Activated CD8-positive, alpha-beta T cell treated with anti-CD3 and anti-CD28 coated beads for 36 hours (primary cell): ENCODE data around the gene PCSK2. TPM values are rescaled to one million over a fixed set of nuclear protein-coding genes. Genes with fewer than 3 reads are reported as not detected.

ENCODE experiments used
- ATAC-seq: fragments of 200-7000 bp; cut with Tn5 transposase; one replicate; pipeline ENCODE4 v1.10.0; 2021; ENCODE audit warnings: mild to moderate bottlenecking, moderate library complexity
- CTCF ChIA-PET: fragments of 350-600 bp; sonication (Branson Sonifier 250); formaldehyde crosslinking; loops from one replicate; lab custom pipeline; 2021; ENCODE audit warnings: antibody characterized with exemption; lab: Charles Lee
- POLR2A ChIA-PET: fragments of 350-600 bp; sonication (Branson Sonifier 250); formaldehyde crosslinking; loops from one replicate; lab custom pipeline; 2021; ENCODE audit warnings: antibody characterized with exemption; lab: Charles Lee
- DNase-seq: peaks from one replicate; pipeline ENCODE4 v3.0.0-alpha.2; 2020
- H3K27ac Mint-ChIP-seq: one replicate; pipeline ENCODE4 v1.8.0; 2021; ENCODE audit warnings: mild to moderate bottlenecking, mixed read lengths
- H3K27me3 Mint-ChIP-seq: one replicate; pipeline ENCODE4 v1.8.0; 2021; ENCODE audit warnings: mixed read lengths
- H3K36me3 Mint-ChIP-seq: one replicate; pipeline ENCODE4 v1.8.0; 2021; ENCODE audit warnings: low read depth, mixed read lengths
- H3K4me1 Mint-ChIP-seq: one replicate; pipeline ENCODE4 v1.8.0; 2021; ENCODE audit warnings: low read depth, mixed read lengths
- H3K4me3 Mint-ChIP-seq: one replicate; pipeline ENCODE4 v1.8.0; 2021; ENCODE audit warnings: mild to moderate bottlenecking, moderate library complexity, mixed read lengths
- H3K9me3 Mint-ChIP-seq: one replicate; pipeline ENCODE4 v1.8.0; 2021; ENCODE audit warnings: mixed read lengths
- CTCF ChIP-seq: fragments of 200-600 bp; IDR thresholded peaks from one replicate; pipeline ENCODE4 v1.8.0; 2022; ENCODE audit warnings: antibody characterized with exemption, mild to moderate bottlenecking
- intact Hi-C: fragments of 100-400 bp; cut with micrococcal nuclease; formaldehyde crosslinking; loops from one replicate; pipeline ENCODE4 v1.10.0; 2022
- total RNA-seq, 2 experiments: library from RNA; stranded (reverse); gene quantifications; one replicate each; pipeline ENCODE4 v1.2.3, GENCODE V29; 2021

Gene PCSK2
- total RNA-seq, 2 experiments from 2014 or later: not detected

- CTCF ChIA-PET: interaction anchor here (1.7 kb wide), 1 partner anchor 14 kb away, joined by 4 read pairs; no protein-coding TSS in a partner anchor
Measured at GRCh38 chr20:17448071-17448470, 221.2 kb downstream of the PCSK2 start.

GRCh38 chr20:17449031-17449430, 222.2 kb downstream of the PCSK2 start:
- DNase-seq: no peak
- ChIA-PET POLR2A (no interaction called here), CTCF (interaction anchor here (1.7 kb wide), 1 partner anchor 15 kb away, joined by 4 read pairs; no protein-coding TSS in a partner anchor)
- intact Hi-C loops: no loop called here
- H3K4me1 Mint-ChIP-seq: no peaks in the 10 kb centered on the region
- H3K27me3 Mint-ChIP-seq: peaks cover 14% of the 10 kb centered on the region
- H3K4me3 Mint-ChIP-seq: no peak overlapping the region
- no peak for TF ChIP-seq CTCF
- H3K36me3 Mint-ChIP-seq: no peaks in the 10 kb centered on the region
- ATAC-seq: no peak
- H3K9me3 Mint-ChIP-seq: no peaks in the 10 kb centered on the region
- no peak overlapping the region for H3K27ac Mint-ChIP-seq

More at GRCh38 chr20:17448071-17448470, 221.2 kb downstream of the PCSK2 start:
- POLR2A ChIA-PET: no interaction called here
- ATAC-seq (no peak), DNase-seq (no peak)
- Mint-ChIP-seq H3K36me3 (no peaks in the 10 kb centered on the region), H3K4me3 (no peak overlapping the region), H3K4me1 (no peaks in the 10 kb centered on the region), H3K27ac (no peak overlapping the region), H3K9me3 (no peaks in the 10 kb centered on the region), H3K27me3 (peaks cover 10% of the 10 kb centered on the region)
- TF ChIP-seq CTCF: no peak
- intact Hi-C loops: no loop called here

- intact Hi-C loops: no loop called here
- POLR2A ChIA-PET: no interaction called here
- peaks cover 9% of the 10 kb centered on the region for H3K27me3 Mint-ChIP-seq
Measured at GRCh38 chr20:17452441-17452840, 225.6 kb downstream of the PCSK2 start.

GRCh38 chr20:17453592-17453991, 226.8 kb downstream of the PCSK2 start:
- Mint-ChIP-seq H3K4me3 (no peak overlapping the region), H3K27me3 (peaks cover 9% of the 10 kb centered on the region), H3K9me3 (no peaks in the 10 kb centered on the region), H3K36me3 (no peaks in the 10 kb centered on the region), H3K27ac (no peak overlapping the region), H3K4me1 (no peaks in the 10 kb centered on the region)
- POLR2A ChIA-PET: no interaction called here
- CTCF ChIA-PET: interaction anchor here (1.0 kb wide), 1 partner anchor 24 kb away, joined by 3 read pairs; no protein-coding TSS in a partner anchor
- ATAC-seq (no peak), DNase-seq (no peak)
- TF ChIP-seq CTCF: no peak
- intact Hi-C loops: no loop called here

More at GRCh38 chr20:17452441-17452840, 225.6 kb downstream of the PCSK2 start:
- ATAC-seq: no peak
- no peaks in the 10 kb centered on the region for H3K9me3 Mint-ChIP-seq
- no peak overlapping the region for H3K27ac Mint-ChIP-seq
- H3K4me3 Mint-ChIP-seq: no peak overlapping the region
- no peaks in the 10 kb centered on the region for H3K4me1 Mint-ChIP-seq
- no peak for DNase-seq
- H3K36me3 Mint-ChIP-seq: no peaks in the 10 kb centered on the region
- CTCF ChIA-PET: no interaction called here
- no peak for TF ChIP-seq CTCF

- no peak for DNase-seq
- H3K4me1 Mint-ChIP-seq: peaks cover 5% of the 10 kb centered on the region
- no peak overlapping the region for H3K4me3 Mint-ChIP-seq
- peaks cover 9% of the 10 kb centered on the region for H3K27me3 Mint-ChIP-seq
- no peaks in the 10 kb centered on the region for H3K36me3 Mint-ChIP-seq
- peaks cover 3% of the 10 kb centered on the region for H3K9me3 Mint-ChIP-seq
- no peak for TF ChIP-seq CTCF
- ATAC-seq: no peak
- intact Hi-C loops: no loop called here
- POLR2A ChIA-PET: no interaction called here
- CTCF ChIA-PET: interaction anchor here (1.3 kb wide), 2 partner anchors 9 to 17 kb away, joined by 3 read pairs; no protein-coding TSS in a partner anchor
- H3K27ac Mint-ChIP-seq: no peak overlapping the region
Measured at GRCh38 chr20:17456279-17456678, 229.4 kb downstream of the PCSK2 start.
